ENCODE measurements around the gene MYB. TPM values are rescaled to one million over a fixed set of nuclear protein-coding genes. Genes with fewer than 3 reads are reported as not detected.

Gene MYB
- total and polyA plus RNA-seq, 2 donors from 2014 or later = 1.3 TPM; not detected in 1

GRCh38 chr6:135224037-135224647 lies 43.0 kb downstream of the MYB start:
- H3K9ac ChIP-seq (ENCODE audit: low read length in 3 of 3) = no peak overlapping the region
- H3K27ac ChIP-seq (ENCODE audit: low read depth in 2 of 2, low read length in 2 of 2) = no peak overlapping the region
- H3K36me3 ChIP-seq (ENCODE audit: control insufficient read depth in 2 of 3, insufficient read depth in 3 of 3, low read length in 3 of 3) = no peaks in the 10 kb centered on the region
- H3K9me3 ChIP-seq (ENCODE audit: control insufficient read depth in 2 of 3, insufficient read depth in 1 of 3, low read length in 3 of 3) = no peaks in the 10 kb centered on the region
- no peak for TF ChIP-seq CTCF (IDR thresholded peaks at IDR 0.05; ENCODE audit: borderline replicate concordance, extremely low read depth, insufficient read depth)
- H3K4me3 ChIP-seq (ENCODE audit: low read length in 3 of 3) = no peak overlapping the region
- FAIRE-seq (no peak), DNase-seq (no peak)
- H3K27me3 ChIP-seq (ENCODE audit: control insufficient read depth, insufficient read depth, low read length) = no peaks in the 10 kb centered on the region
- intact Hi-C loops (cut with DNase I) = no loop called here
- H3K4me1 ChIP-seq (ENCODE audit: control insufficient read depth in 2 of 3, insufficient read depth in 2 of 3, low read depth in 1 of 3, low read length in 3 of 3) = no peaks in the 10 kb centered on the region

GRCh38 chr6:135225911-135226310 lies 44.8 kb downstream of the MYB start:
- H3K9ac ChIP-seq (ENCODE audit: low read length in 3 of 3) = no peak overlapping the region
- no peak overlapping the region for H3K4me3 ChIP-seq (ENCODE audit: low read length in 3 of 3)
- intact Hi-C loops (cut with DNase I) = no loop called here
- no peaks in the 10 kb centered on the region for H3K27me3 ChIP-seq (ENCODE audit: control insufficient read depth, insufficient read depth, low read length)
- no peaks in the 10 kb centered on the region for H3K9me3 ChIP-seq (ENCODE audit: control insufficient read depth in 2 of 3, insufficient read depth in 1 of 3, low read length in 3 of 3)
- no peak for TF ChIP-seq CTCF (IDR thresholded peaks at IDR 0.05; ENCODE audit: borderline replicate concordance, extremely low read depth, insufficient read depth)
- FAIRE-seq (no peak), DNase-seq (no peak)
- H3K36me3 ChIP-seq (ENCODE audit: control insufficient read depth in 2 of 3, insufficient read depth in 3 of 3, low read length in 3 of 3) = no peaks in the 10 kb centered on the region
- H3K4me1 ChIP-seq (ENCODE audit: control insufficient read depth in 2 of 3, insufficient read depth in 2 of 3, low read depth in 1 of 3, low read length in 3 of 3) = no peaks in the 10 kb centered on the region
- no peak overlapping the region for H3K27ac ChIP-seq (ENCODE audit: low read depth in 2 of 2, low read length in 2 of 2)

- Histone ChIP-seq H3K4me3 (ENCODE audit: low read length in 3 of 3) (no peak overlapping the region), H3K36me3 (ENCODE audit: control insufficient read depth in 2 of 3, insufficient read depth in 3 of 3, low read length in 3 of 3) (no peaks in the 10 kb centered on the region), H3K27me3 (ENCODE audit: control insufficient read depth, insufficient read depth, low read length) (no peaks in the 10 kb centered on the region), H3K27ac (ENCODE audit: low read depth in 2 of 2, low read length in 2 of 2) (no peak overlapping the region), H3K9ac (ENCODE audit: low read length in 3 of 3) (no peak overlapping the region), H3K4me1 (ENCODE audit: control insufficient read depth in 2 of 3, insufficient read depth in 2 of 3, low read depth in 1 of 3, low read length in 3 of 3) (no peaks in the 10 kb centered on the region), H3K9me3 (ENCODE audit: control insufficient read depth in 2 of 3, insufficient read depth in 1 of 3, low read length in 3 of 3) (no peaks in the 10 kb centered on the region)
- no peak for TF ChIP-seq CTCF (IDR thresholded peaks at IDR 0.05; ENCODE audit: borderline replicate concordance, extremely low read depth, insufficient read depth)
- intact Hi-C loops (cut with DNase I) = no loop called here
- FAIRE-seq (no peak), DNase-seq (no peak)
Observed at GRCh38 chr6:135226537-135226936, 45.4 kb downstream of the MYB start.

GRCh38 chr6:135227349-135227748 lies 46.2 kb downstream of the MYB start:
- intact Hi-C loops (cut with DNase I) = no loop called here
- H3K4me3 ChIP-seq (ENCODE audit: low read length in 3 of 3) = no peak overlapping the region
- no peak overlapping the region for H3K27ac ChIP-seq (ENCODE audit: low read depth in 2 of 2, low read length in 2 of 2)
- H3K36me3 ChIP-seq (ENCODE audit: control insufficient read depth in 2 of 3, insufficient read depth in 3 of 3, low read length in 3 of 3) = no peaks in the 10 kb centered on the region
- H3K9ac ChIP-seq (ENCODE audit: low read length in 3 of 3) = no peak overlapping the region
- no peaks in the 10 kb centered on the region for H3K27me3 ChIP-seq (ENCODE audit: control insufficient read depth, insufficient read depth, low read length)
- no peaks in the 10 kb centered on the region for H3K4me1 ChIP-seq (ENCODE audit: control insufficient read depth in 2 of 3, insufficient read depth in 2 of 3, low read depth in 1 of 3, low read length in 3 of 3)
- H3K9me3 ChIP-seq (ENCODE audit: control insufficient read depth in 2 of 3, insufficient read depth in 1 of 3, low read length in 3 of 3) = no peaks in the 10 kb centered on the region
- DNase-seq = no peak
- FAIRE-seq = no peak
- no peak for TF ChIP-seq CTCF (IDR thresholded peaks at IDR 0.05; ENCODE audit: borderline replicate concordance, extremely low read depth, insufficient read depth)
